ENCODE measurements around the gene F2RL2. TPM values are rescaled to one million over a fixed set of nuclear protein-coding genes. Genes with fewer than 3 reads are reported as not detected.

The F2RL2 gene
- total RNA-seq, 1 experiment from 2014 or later = 0.11 TPM

- ChIA-PET CTCF (no interaction called here), POLR2A (ENCODE audit: unreplicated experiment) (no interaction called here)
- Histone ChIP-seq H3K36me3 (ENCODE audit: low read depth, low read length) (no peaks in the 10 kb centered on the region), H4K20me1 (ENCODE audit: low read length) (no peaks in the 10 kb centered on the region), H3K79me2 (ENCODE audit: low read length) (no peaks in the 10 kb centered on the region), H3K9me3 (ENCODE audit: low read length) (no peaks in the 10 kb centered on the region), H2AFZ (ENCODE audit: low read length) (no peak overlapping the region), H3K4me2 (ENCODE audit: low read length) (no peak overlapping the region), H3K9ac (ENCODE audit: low read length) (no peak overlapping the region), H3K27ac (ENCODE audit: low read length) (no peak overlapping the region), H3K4me1 (ENCODE audit: insufficient read depth, low read length) (no peaks in the 10 kb centered on the region), H3K27me3 (ENCODE audit: low read length) (no peaks in the 10 kb centered on the region), H3F3A (ENCODE audit: low read length, unreplicated experiment) (no peaks in the 10 kb centered on the region), H3K9me2 (replicated peaks; ENCODE audit: low read length) (no peaks in the 10 kb centered on the region), H3K4me3 (ENCODE audit: low read length) (no peak overlapping the region)
- intact Hi-C loops (cut with micrococcal nuclease) = no loop called here
- no peak for TF ChIP-seq CTCF (conservative IDR thresholded peaks at IDR 0.05; ENCODE audit: low read depth, low read length)
- TF ChIP-seq EZH2 (IDR thresholded peaks at IDR 0.05; ENCODE audit: low read length, unreplicated experiment) = no peak
- ATAC-seq (no peak), DNase-seq (no peak)
- BruUV-seq (replicated peaks) = no TSS peak
Observed at GRCh38 chr5:76657683-76658311, 34.6 kb upstream of the F2RL2 start.

- H3K9me3 ChIP-seq (ENCODE audit: low read length) = no peaks in the 10 kb centered on the region
- H3F3A ChIP-seq (ENCODE audit: low read length, unreplicated experiment) = no peaks in the 10 kb centered on the region
- H3K79me2 ChIP-seq (ENCODE audit: low read length) = no peaks in the 10 kb centered on the region
- no peak overlapping the region for H3K4me3 ChIP-seq (ENCODE audit: low read length)
- ChIA-PET CTCF (no interaction called here), POLR2A (ENCODE audit: unreplicated experiment) (no interaction called here)
- intact Hi-C loops (cut with micrococcal nuclease) = no loop called here
- BruUV-seq (replicated peaks) = no TSS peak
- DNase-seq = no peak
- no peak for TF ChIP-seq CTCF (conservative IDR thresholded peaks at IDR 0.05; ENCODE audit: low read depth, low read length)
- no peak for TF ChIP-seq EZH2phosphoT487 (IDR thresholded peaks at IDR 0.05; ENCODE audit: borderline replicate concordance, low read length)
- TF ChIP-seq EZH2 (IDR thresholded peaks at IDR 0.05; ENCODE audit: low read length, unreplicated experiment) = no peak
- no peak overlapping the region for H2AFZ ChIP-seq (ENCODE audit: low read length)
- H3K27me3 ChIP-seq (ENCODE audit: low read length) = no peaks in the 10 kb centered on the region
- no peaks in the 10 kb centered on the region for H3K4me1 ChIP-seq (ENCODE audit: insufficient read depth, low read length)
- H3K27ac ChIP-seq (ENCODE audit: low read length) = no peak overlapping the region
- H3K9me2 ChIP-seq (replicated peaks; ENCODE audit: low read length) = no peaks in the 10 kb centered on the region
- H3K4me2 ChIP-seq (ENCODE audit: low read length) = no peak overlapping the region
- no peak for ATAC-seq
- no peaks in the 10 kb centered on the region for H3K36me3 ChIP-seq (ENCODE audit: low read depth, low read length)
- no peak overlapping the region for H3K9ac ChIP-seq (ENCODE audit: low read length)
- H4K20me1 ChIP-seq (ENCODE audit: low read length) = no peaks in the 10 kb centered on the region
Observed at GRCh38 chr5:76657091-76657490, 33.9 kb upstream of the F2RL2 start.

- CTCF ChIA-PET = no interaction called here
- H3K9ac ChIP-seq (ENCODE audit: low read length) = no peak overlapping the region
- no peak overlapping the region for H3K27ac ChIP-seq (ENCODE audit: low read length)
- H3K4me3 ChIP-seq (ENCODE audit: low read length) = no peak overlapping the region
- no peaks in the 10 kb centered on the region for H3K9me2 ChIP-seq (replicated peaks; ENCODE audit: low read length)
- H3K9me3 ChIP-seq (ENCODE audit: low read length) = no peaks in the 10 kb centered on the region
- H3K79me2 ChIP-seq (ENCODE audit: low read length) = no peaks in the 10 kb centered on the region
- BruUV-seq (replicated peaks) = no TSS peak
- no peak for TF ChIP-seq CTCF (conservative IDR thresholded peaks at IDR 0.05; ENCODE audit: low read depth, low read length)
- no peaks in the 10 kb centered on the region for H3K36me3 ChIP-seq (ENCODE audit: low read depth, low read length)
- intact Hi-C loops (cut with micrococcal nuclease) = no loop called here
- H3K27me3 ChIP-seq (ENCODE audit: low read length) = no peaks in the 10 kb centered on the region
- no peaks in the 10 kb centered on the region for H4K20me1 ChIP-seq (ENCODE audit: low read length)
- H3K4me1 ChIP-seq (ENCODE audit: insufficient read depth, low read length) = no peaks in the 10 kb centered on the region
- no peak overlapping the region for H3K4me2 ChIP-seq (ENCODE audit: low read length)
- ATAC-seq (no peak), DNase-seq (no peak)
- POLR2A ChIA-PET (ENCODE audit: unreplicated experiment) = no interaction called here
- H2AFZ ChIP-seq (ENCODE audit: low read length) = no peak overlapping the region
- no peaks in the 10 kb centered on the region for H3F3A ChIP-seq (ENCODE audit: low read length, unreplicated experiment)
Observed at GRCh38 chr5:76652809-76653414, 29.7 kb upstream of the F2RL2 start.
